ENCODE measurements around the gene CA10. TPM values are rescaled to one million over a fixed set of nuclear protein-coding genes. Genes with fewer than 3 reads are reported as not detected.

Gene CA10
- total RNA-seq, 4 donors from 2014 or later = 0.96 to 4.1 (median 1.1) TPM; not detected in 1

DNA sequence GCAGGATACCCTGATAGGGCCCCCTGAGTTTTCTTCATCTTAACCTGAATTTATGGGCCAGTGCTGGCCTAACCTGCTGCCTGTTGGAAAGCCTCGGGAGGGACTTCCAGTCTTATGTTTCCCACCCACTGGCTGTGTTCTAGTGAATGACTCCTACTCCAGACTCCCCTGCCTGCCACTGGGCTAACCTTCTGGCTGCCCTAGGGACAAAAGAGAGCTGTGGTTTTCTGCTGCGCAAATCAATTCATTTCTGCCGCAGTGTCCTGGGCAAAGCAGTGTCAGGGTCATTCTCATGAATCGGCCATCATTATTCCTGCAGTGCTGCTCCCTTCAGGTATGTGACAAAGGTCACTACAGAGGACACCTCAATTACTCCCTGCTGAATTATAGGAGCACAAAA lies 512.0 kb downstream of the CA10 start:
- TF ChIP-seq, protein P1, sequence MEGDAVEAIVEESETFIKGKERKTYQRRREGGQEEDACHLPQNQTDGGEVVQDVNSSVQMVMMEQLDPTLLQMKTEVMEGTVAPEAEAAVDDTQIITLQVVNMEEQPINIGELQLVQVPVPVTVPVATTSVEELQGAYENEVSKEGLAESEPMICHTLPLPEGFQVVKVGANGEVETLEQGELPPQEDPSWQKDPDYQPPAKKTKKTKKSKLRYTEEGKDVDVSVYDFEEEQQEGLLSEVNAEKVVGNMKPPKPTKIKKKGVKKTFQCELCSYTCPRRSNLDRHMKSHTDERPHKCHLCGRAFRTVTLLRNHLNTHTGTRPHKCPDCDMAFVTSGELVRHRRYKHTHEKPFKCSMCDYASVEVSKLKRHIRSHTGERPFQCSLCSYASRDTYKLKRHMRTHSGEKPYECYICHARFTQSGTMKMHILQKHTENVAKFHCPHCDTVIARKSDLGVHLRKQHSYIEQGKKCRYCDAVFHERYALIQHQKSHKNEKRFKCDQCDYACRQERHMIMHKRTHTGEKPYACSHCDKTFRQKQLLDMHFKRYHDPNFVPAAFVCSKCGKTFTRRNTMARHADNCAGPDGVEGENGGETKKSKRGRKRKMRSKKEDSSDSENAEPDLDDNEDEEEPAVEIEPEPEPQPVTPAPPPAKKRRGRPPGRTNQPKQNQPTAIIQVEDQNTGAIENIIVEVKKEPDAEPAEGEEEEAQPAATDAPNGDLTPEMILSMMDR (IDR thresholded peaks at IDR 0.05) = no peak
- TF ChIP-seq POLR2AphosphoS5 (IDR thresholded peaks at IDR 0.05) (no peak), EP300 (IDR thresholded peaks at IDR 0.05; ENCODE audit: low read depth) (no peak), POLR2A (IDR thresholded peaks at IDR 0.05) (no peak)
- no peaks in the 10 kb centered on the region for H3K27me3 ChIP-seq
- whole genome bisulfite sequencing, 2 donors (ENCODE audit: low coverage in 1 of 2) = 72 to 87% methylated on average over 3 to 4 of the region's 4 CpGs
- intact Hi-C loops (cut with DNase I; ENCODE audit: low total_unique reads) (no loop called here), in situ Hi-C loops (cut with MboI; ENCODE audit: low pct_ligation_motif_present in 1 of 4, low pct_unique_long_range_greater_than_20kb in 1 of 4, low sequenced_read_pairs in 3 of 4) (loop anchor here in 1 of 4 donors (25.0 kb wide), 1 partner anchor 91 kb away; no protein-coding TSS in a partner anchor)
- no peak for DNase-seq
- H3K27ac ChIP-seq = no peak overlapping the region
- H3K9me3 ChIP-seq = no peaks in the 10 kb centered on the region
- H3K4me1 ChIP-seq = no peaks in the 10 kb centered on the region
- no peak overlapping the region for H3K4me3 ChIP-seq
- H3K36me3 ChIP-seq = no peaks in the 10 kb centered on the region

DNA sequence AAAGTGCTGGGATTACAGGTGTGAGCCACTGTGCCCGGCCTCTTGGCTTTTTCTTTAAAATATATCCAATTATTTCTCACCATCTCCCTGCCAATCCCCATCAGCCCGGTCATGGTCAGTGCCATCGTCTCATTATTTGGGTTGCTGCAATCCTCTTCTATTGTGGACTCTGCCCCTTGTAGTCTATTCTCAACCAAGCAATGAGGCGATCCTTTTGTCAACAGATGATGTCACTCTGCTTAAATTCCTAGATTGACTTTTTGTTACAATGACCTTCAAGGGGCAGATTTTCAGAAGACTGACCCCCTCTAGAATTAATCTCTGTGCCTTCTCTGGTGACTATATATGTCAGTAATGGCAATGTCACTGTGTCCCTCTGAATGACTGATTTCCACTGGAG lies 513.5 kb downstream of the CA10 start:
- H3K4me1 ChIP-seq = no peaks in the 10 kb centered on the region
- in situ Hi-C loops (cut with MboI; ENCODE audit: low pct_ligation_motif_present in 1 of 4, low pct_unique_long_range_greater_than_20kb in 1 of 4, low sequenced_read_pairs in 3 of 4) = loop anchor here in 1 of 4 donors (25.0 kb wide), 1 partner anchor 92 kb away; no protein-coding TSS in a partner anchor

DNA sequence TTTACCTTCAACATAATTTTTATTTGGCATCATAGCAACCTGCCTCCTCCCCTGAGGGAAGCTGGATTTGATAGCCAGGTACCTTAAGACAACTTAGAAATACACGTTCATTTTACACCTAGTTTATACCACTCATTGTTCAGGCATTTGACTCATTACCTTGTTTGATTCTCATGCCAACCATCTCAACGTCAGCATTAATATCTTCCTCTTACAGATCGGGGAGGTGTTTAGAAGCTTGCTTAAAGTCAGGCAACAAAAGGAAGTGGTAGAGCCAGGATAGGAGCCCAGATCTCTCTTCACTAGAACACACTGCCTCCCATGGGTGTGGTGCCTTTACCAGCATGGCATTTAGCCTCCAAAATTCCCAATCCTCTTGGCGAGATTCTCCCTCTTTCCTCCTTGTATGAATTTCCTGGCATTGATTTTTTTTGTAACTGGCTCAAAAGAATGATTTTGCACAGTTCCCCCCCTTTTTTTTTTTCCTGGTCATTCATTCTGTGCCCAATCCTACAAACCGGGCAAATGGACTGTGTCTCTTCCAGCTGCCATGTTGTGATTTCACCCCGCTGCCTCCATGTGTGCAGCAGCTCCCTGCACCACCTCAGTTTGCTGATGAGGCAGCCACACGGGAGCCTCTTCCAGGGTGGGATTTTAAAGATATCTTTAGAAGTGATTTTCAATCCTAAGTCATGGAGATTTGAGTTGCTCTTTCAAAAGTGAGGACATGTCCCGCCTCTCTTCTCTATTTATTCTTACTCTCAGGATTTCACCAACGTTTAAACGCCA lies 514.6 kb downstream of the CA10 start:
- Histone ChIP-seq H3K27ac (no peak overlapping the region), H3K9me3 (no peaks in the 10 kb centered on the region)
- WGBS, 2 donors (ENCODE audit: low coverage in 1 of 2) = 72 to 79% methylated on average over 8 to 10 of the region's 10 CpGs

More for the DNA sequence above, 513.5 kb downstream of the CA10 start:
- Histone ChIP-seq H3K4me3 (no peak overlapping the region), H3K9me3 (no peaks in the 10 kb centered on the region), H3K27ac (no peak overlapping the region), H3K27me3 (no peaks in the 10 kb centered on the region), H3K36me3 (no peaks in the 10 kb centered on the region)
- no peak for TF ChIP-seq POLR2AphosphoS5 (IDR thresholded peaks at IDR 0.05)
- TF ChIP-seq, protein P1 (IDR thresholded peaks at IDR 0.05) = no peak
- TF ChIP-seq POLR2A (IDR thresholded peaks at IDR 0.05) = no peak
- no peak for TF ChIP-seq EP300 (IDR thresholded peaks at IDR 0.05; ENCODE audit: low read depth)
- no peak for DNase-seq
- intact Hi-C loops (cut with DNase I; ENCODE audit: low total_unique reads) = no loop called here
- WGBS, 2 donors (ENCODE audit: low coverage in 1 of 2) = 63% methylated on average over 4 of the region's 4 CpGs; no CpG with 5 or more reads in 1 of the 2 donors

GRCh38 chr17:51642029-51642428 lies 516.5 kb downstream of the CA10 start:
- Histone ChIP-seq H3K27me3 (no peaks in the 10 kb centered on the region), H3K27ac (no peak overlapping the region), H3K4me1 (no peaks in the 10 kb centered on the region), H3K9me3 (no peaks in the 10 kb centered on the region), H3K36me3 (no peaks in the 10 kb centered on the region), H3K4me3 (no peak overlapping the region)
- TF ChIP-seq, protein P1 (IDR thresholded peaks at IDR 0.05) = no peak
- no peak for TF ChIP-seq POLR2AphosphoS5 (IDR thresholded peaks at IDR 0.05)
- no peak for TF ChIP-seq EP300 (IDR thresholded peaks at IDR 0.05; ENCODE audit: low read depth)
- no peak for TF ChIP-seq POLR2A (IDR thresholded peaks at IDR 0.05)
- WGBS, 2 donors (ENCODE audit: low coverage in 1 of 2) = 56 to 71% methylated on average over 8 of the region's 8 CpGs
- in situ Hi-C loops (cut with MboI; ENCODE audit: low pct_ligation_motif_present in 1 of 4, low pct_unique_long_range_greater_than_20kb in 1 of 4, low sequenced_read_pairs in 3 of 4) (loop anchor here in 1 of 4 donors (25.0 kb wide), 1 partner anchor 95 kb away; no protein-coding TSS in a partner anchor), intact Hi-C loops (cut with DNase I; ENCODE audit: low total_unique reads) (no loop called here)
- no peak for DNase-seq

More for the DNA sequence above, 514.6 kb downstream of the CA10 start:
- Histone ChIP-seq H3K27me3 (no peaks in the 10 kb centered on the region), H3K4me1 (no peaks in the 10 kb centered on the region), H3K36me3 (no peaks in the 10 kb centered on the region), H3K4me3 (no peak overlapping the region)
- intact Hi-C loops (cut with DNase I; ENCODE audit: low total_unique reads) = no loop called here
- in situ Hi-C loops (cut with MboI; ENCODE audit: low pct_ligation_motif_present in 1 of 4, low pct_unique_long_range_greater_than_20kb in 1 of 4, low sequenced_read_pairs in 3 of 4) = loop anchor here in 1 of 4 donors (25.0 kb wide), 1 partner anchor 93 kb away; no protein-coding TSS in a partner anchor
- TF ChIP-seq EP300 (IDR thresholded peaks at IDR 0.05; ENCODE audit: low read depth) = no peak
- TF ChIP-seq POLR2A (IDR thresholded peaks at IDR 0.05) = no peak
- TF ChIP-seq POLR2AphosphoS5 (IDR thresholded peaks at IDR 0.05) = no peak
- TF ChIP-seq, protein P1 (IDR thresholded peaks at IDR 0.05) = no peak
- no peak for DNase-seq

Data from transverse colon (tissue), 4 donors.